ENCODE measurements around the gene CRLF1. TPM values are rescaled to one million over a fixed set of nuclear protein-coding genes. Genes with fewer than 3 reads are reported as not detected.

CRLF1 gene
- total and polyA plus RNA-seq, 2 experiments from 2014 or later = 0.69 to 0.89 TPM

GRCh38 chr19:18609717-18610051 is 3.1 kb upstream of the CRLF1 start:
- H3K27ac ChIP-seq = no peak overlapping the region
- H3K4me3 ChIP-seq = no peak overlapping the region
- TF ChIP-seq CTCF (IDR thresholded peaks at IDR 0.05; ENCODE audit: low read depth, low read length) = no peak
- no peaks in the 10 kb centered on the region for H3K9me3 ChIP-seq (ENCODE audit: low read depth)
- no peaks in the 10 kb centered on the region for H3K36me3 ChIP-seq
- H3K4me1 ChIP-seq (ENCODE audit: low read depth) = peaks cover 15% of the 10 kb centered on the region
- no peak for DNase-seq (ENCODE audit: low read depth in 1 of 2, low spot score in 1 of 2)
- peaks cover 97% of the 10 kb centered on the region for H3K27me3 ChIP-seq

- no peak overlapping the region for H3K4me3 ChIP-seq
- TF ChIP-seq CTCF (IDR thresholded peaks at IDR 0.05; ENCODE audit: low read depth, low read length) = no peak
- no peaks in the 10 kb centered on the region for H3K36me3 ChIP-seq
- DNase-seq (ENCODE audit: low read depth in 1 of 2, low spot score in 1 of 2) = no peak
- H3K4me1 ChIP-seq (ENCODE audit: low read depth) = peaks cover 15% of the 10 kb centered on the region
- no peak overlapping the region for H3K27ac ChIP-seq
- H3K9me3 ChIP-seq (ENCODE audit: low read depth) = no peaks in the 10 kb centered on the region
- peaks cover 97% of the 10 kb centered on the region for H3K27me3 ChIP-seq
Observed at GRCh38 chr19:18608805-18609716, 2.5 kb upstream of the CRLF1 start.

GRCh38 chr19:18608102-18608804 is 1.7 kb upstream of the CRLF1 start:
- TF ChIP-seq CTCF (IDR thresholded peaks at IDR 0.05; ENCODE audit: low read depth, low read length) = no peak
- H3K4me1 ChIP-seq (ENCODE audit: low read depth) = peaks cover 15% of the 10 kb centered on the region
- H3K4me3 ChIP-seq = no peak overlapping the region

GRCh38 chr19:18607226-18608101 is 865 bp upstream of the CRLF1 start:
- peaks cover 97% of the 10 kb centered on the region for H3K27me3 ChIP-seq
- no peak overlapping the region for H3K27ac ChIP-seq
- no peak overlapping the region for H3K4me3 ChIP-seq
- H3K4me1 ChIP-seq (ENCODE audit: low read depth) = peaks cover 9% of the 10 kb centered on the region
- H3K36me3 ChIP-seq = no peaks in the 10 kb centered on the region
- no peaks in the 10 kb centered on the region for H3K9me3 ChIP-seq (ENCODE audit: low read depth)
- TF ChIP-seq CTCF (IDR thresholded peaks at IDR 0.05; ENCODE audit: low read depth, low read length) = no peak
- DNase-seq (ENCODE audit: low read depth in 1 of 2, low spot score in 1 of 2) = no peak

More at GRCh38 chr19:18608102-18608804, 1.7 kb upstream of the CRLF1 start:
- no peak for DNase-seq (ENCODE audit: low read depth in 1 of 2, low spot score in 1 of 2)
- Histone ChIP-seq H3K36me3 (no peaks in the 10 kb centered on the region), H3K27me3 (peaks cover 97% of the 10 kb centered on the region), H3K9me3 (ENCODE audit: low read depth) (no peaks in the 10 kb centered on the region), H3K27ac (no peak overlapping the region)

GRCh38 chr19:18605546-18606280 is 886 bp downstream of the CRLF1 start:
- Histone ChIP-seq H3K9me3 (ENCODE audit: low read depth) (no peaks in the 10 kb centered on the region), H3K27me3 (peaks cover 93% of the 10 kb centered on the region), H3K4me3 (no peak overlapping the region), H3K36me3 (no peaks in the 10 kb centered on the region), H3K4me1 (ENCODE audit: low read depth) (peaks cover 3% of the 10 kb centered on the region), H3K27ac (no peak overlapping the region)
- no peak for DNase-seq (ENCODE audit: low read depth in 1 of 2, low spot score in 1 of 2)
- no peak for TF ChIP-seq CTCF (IDR thresholded peaks at IDR 0.05; ENCODE audit: low read depth, low read length)

Measured in cardiac muscle cell (in vitro differentiated cells and primary cell).